ENCODE measurements around the gene PELI2. TPM values are rescaled to one million over a fixed set of nuclear protein-coding genes. Genes with fewer than 3 reads are reported as not detected.

PELI2 gene
- total and polyA plus RNA-seq, 2 of the 4 experiments (the other 2 are of a cell fraction): 6.0 to 36.7 TPM

DNA sequence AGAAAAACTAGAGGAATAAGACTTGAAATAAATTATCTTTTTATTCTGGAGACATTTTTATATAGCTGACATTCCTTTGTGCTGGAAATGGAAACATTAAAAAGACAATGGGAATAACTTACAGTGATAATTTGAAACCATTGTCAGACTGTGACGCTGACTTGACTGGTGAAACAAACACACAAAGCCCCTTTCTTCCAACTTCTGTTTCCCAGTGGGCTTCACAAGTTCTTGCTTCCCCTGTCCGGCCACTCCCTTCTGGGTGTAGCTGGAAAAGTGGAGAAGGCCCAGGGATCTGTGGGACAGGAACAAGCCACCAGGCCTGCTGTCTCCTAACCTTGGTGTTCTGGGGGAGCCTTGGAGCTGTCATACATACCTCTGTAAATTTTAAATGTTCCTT, 58.8 kb downstream of the PELI2 start:
- Histone ChIP-seq H3K27ac (ENCODE audit: insufficient read depth, low read length) (no peak overlapping the region), H3K14ac (replicated peaks; ENCODE audit: low read depth, low read length) (no peak overlapping the region), H3K18ac (ENCODE audit: low read depth, low read length) (no peak overlapping the region), H2BK120ac (ENCODE audit: low read depth, low read length) (no peak overlapping the region), H3K27me3 (ENCODE audit: control insufficient read depth, insufficient read depth, low read length) (no peaks in the 10 kb centered on the region), H2AK9ac (replicated peaks; ENCODE audit: low read depth, low read length, poor library complexity) (no peak overlapping the region), H2AK5ac (ENCODE audit: low read depth, low read length) (no peak overlapping the region), H3K56ac (ENCODE audit: extremely low read depth, insufficient read depth, low read length) (no peak overlapping the region), H3K9me1 (ENCODE audit: insufficient read depth, low read length) (peaks cover 19% of the 10 kb centered on the region), H3K4ac (ENCODE audit: low read depth, low read length) (no peak overlapping the region), H3K9me3 (ENCODE audit: control insufficient read depth, insufficient read depth, low read length) (no peaks in the 10 kb centered on the region), H2BK5ac (ENCODE audit: low read depth, low read length, poor library complexity, severe bottlenecking) (no peak overlapping the region), H3K4me1 (ENCODE audit: control insufficient read depth, insufficient read depth, low read length) (peaks cover 19% of the 10 kb centered on the region), H2BK20ac (ENCODE audit: low read depth, low read length) (no peak overlapping the region), H3K79me1 (ENCODE audit: low read depth in 1 of 2, low read length in 2 of 2) (peaks cover 20 to 65% of the 10 kb centered on the region in 2 experiments), H4K5ac (ENCODE audit: low read depth, low read length) (no peak overlapping the region), H4K20me1 (ENCODE audit: insufficient read depth, low read length) (peaks cover 6% of the 10 kb centered on the region; the same call in 1 of the 2 replicates), H3K23ac (ENCODE audit: low read depth, low read length) (no peak overlapping the region), H3K9ac (ENCODE audit: low read depth, low read length) (no peak overlapping the region), H4K91ac (ENCODE audit: insufficient read depth, low read depth, low read length) (0 out of 2 replicates have a peak overlapping the region, but pooled peaks have one; percentile 24), H4K8ac (ENCODE audit: low read depth in 2 of 2, low read length in 2 of 2) (no peak overlapping the region), H2AFZ (replicated peaks; ENCODE audit: low read length, poor library complexity) (no peak overlapping the region), H3K4me2 (ENCODE audit: low read depth, low read length) (no peak overlapping the region), H2BK15ac (ENCODE audit: low read depth, low read length) (no peak overlapping the region), H3K36me3 (ENCODE audit: control insufficient read depth, insufficient read depth, low read length) (peaks cover 5% of the 10 kb centered on the region), H3K4me3 (ENCODE audit: insufficient read depth, low read depth, low read length) (no peak overlapping the region)
- DNase-seq (no peak), ATAC-seq (ENCODE audit: low read depth) (no peak)
- ChIA-PET CTCF (no interaction called here), POLR2A (ENCODE audit: unreplicated experiment) (no interaction called here)
- BruUV-seq (replicated peaks): no TSS peak
- TF ChIP-seq RFX5 (IDR thresholded peaks at IDR 0.05; ENCODE audit: low read depth, low read length) (no peak), MAFK (IDR thresholded peaks at IDR 0.05; ENCODE audit: low read depth, low read length) (no peak), USF2 (IDR thresholded peaks at IDR 0.05; ENCODE audit: low read depth, low read length) (no peak), MAZ (IDR thresholded peaks at IDR 0.05; ENCODE audit: borderline replicate concordance, low read depth, low read length) (no peak), RAD21 (IDR thresholded peaks at IDR 0.05; ENCODE audit: low read length) (no peak), CHD1 (IDR thresholded peaks at IDR 0.05; ENCODE audit: low read depth, low read length) (no peak), CTCF (conservative IDR thresholded peaks at IDR 0.05; ENCODE audit: low read depth, low read length) (no peak), BHLHE40 (IDR thresholded peaks at IDR 0.05; ENCODE audit: low read depth, low read length) (no peak), SMC3 (IDR thresholded peaks at IDR 0.05; ENCODE audit: low read depth, low read length) (no peak), MXI1 (IDR thresholded peaks at IDR 0.05; ENCODE audit: borderline replicate concordance, low read depth, low read length) (no peak)
- intact Hi-C loops (cut with micrococcal nuclease) (no loop called here), in situ Hi-C loops (cut with MboI; ENCODE audit: low sequenced_read_pairs) (no loop called here), dilution Hi-C loops (cut with HindIII; ENCODE audit: low sequenced_read_pairs, unreplicated experiment) (no loop called here)
- no CpG with 5 or more reads among the region's 2 CpGs for WGBS, 2 experiments (ENCODE audit: extremely low coverage in 2 of 2, insufficient read length in 1 of 2)
